ENCODE data around the gene CXCL6. TPM values are rescaled to one million over a fixed set of nuclear protein-coding genes. Genes with fewer than 3 reads are reported as not detected.

CXCL6 gene
- total and polyA plus RNA-seq, 9 donors, result 0.12 to 1.5 (median 0.17) TPM; not detected in 2

- Histone ChIP-seq H3K36me3 (no peaks in the 10 kb centered on the region), H3K4me3 (no peak within 1 kb of the TSS), H3K4me1 (ENCODE audit: insufficient read depth) (no peaks in the 10 kb centered on the region), H3K9me3 (no peaks in the 10 kb centered on the region), H3K27me3 (no peaks in the 10 kb centered on the region), H3K27ac (no peak within 1 kb of the TSS)
- TF ChIP-seq POLR2A (IDR thresholded peaks at IDR 0.05), result no peak
- TF ChIP-seq EP300 (IDR thresholded peaks at IDR 0.05), result no peak
- DNase-seq, result peak in 1 of 5 donors; percentile 24
- WGBS, 3 donors, result 13 to 28% (median 13%) methylated on average over 20 to 22 of the region's 22 CpGs
- intact Hi-C loops (cut with DNase I), result no loop called here
These were observed 16.8 kb downstream of the CXCL6 start, which contains the start of gene PF4V1 for GRCh38 chr4:73853246-73853704. Gene PF4V1, plus strand, starts transcription at chr4:73853296. Its CDS starts 67 bp downstream, at chr4:73853363.

- H3K27me3 ChIP-seq, result no peaks in the 10 kb centered on the region
These were observed 17.4 kb downstream of the CXCL6 start for GRCh38 chr4:73853718-73854473.

GRCh38 chr4:73855406-73855805 is 18.9 kb downstream of the CXCL6 start:
- Histone ChIP-seq H3K4me1 (ENCODE audit: insufficient read depth) (no peaks in the 10 kb centered on the region), H3K9me3 (no peaks in the 10 kb centered on the region), H3K27ac (no peak overlapping the region), H3K4me3 (no peak overlapping the region), H3K36me3 (no peaks in the 10 kb centered on the region), H3K27me3 (no peaks in the 10 kb centered on the region)
- 82 to 90% (median 88%) methylated on average over 4 of the region's 4 CpGs for WGBS, 3 donors
- intact Hi-C loops (cut with DNase I), result no loop called here
- no peak for DNase-seq
- no peak for TF ChIP-seq CTCF (IDR thresholded peaks at IDR 0.05)
- TF ChIP-seq POLR2A (IDR thresholded peaks at IDR 0.05), result no peak
- TF ChIP-seq EP300 (IDR thresholded peaks at IDR 0.05), result no peak

More at GRCh38 chr4:73853718-73854473, 17.4 kb downstream of the CXCL6 start:
- Histone ChIP-seq H3K4me1 (ENCODE audit: insufficient read depth) (no peaks in the 10 kb centered on the region), H3K27ac (no peak overlapping the region), H3K4me3 (no peak overlapping the region), H3K36me3 (no peaks in the 10 kb centered on the region), H3K9me3 (no peaks in the 10 kb centered on the region)
- intact Hi-C loops (cut with DNase I), result no loop called here
- TF ChIP-seq POLR2A (IDR thresholded peaks at IDR 0.05) (no peak), CTCF (IDR thresholded peaks at IDR 0.05) (no peak), EP300 (IDR thresholded peaks at IDR 0.05) (no peak)
- DNase-seq, result no peak
- 28 to 44% (median 38%) methylated on average over 8 of the region's 8 CpGs for WGBS, 3 donors

- Histone ChIP-seq H3K4me3 (no peak overlapping the region), H3K4me1 (ENCODE audit: insufficient read depth) (no peaks in the 10 kb centered on the region), H3K9me3 (no peaks in the 10 kb centered on the region), H3K36me3 (no peaks in the 10 kb centered on the region), H3K27me3 (no peaks in the 10 kb centered on the region), H3K27ac (no peak overlapping the region)
- intact Hi-C loops (cut with DNase I), result no loop called here
- no peak for DNase-seq
- no peak for TF ChIP-seq EP300 (IDR thresholded peaks at IDR 0.05)
- no peak for TF ChIP-seq CTCF (IDR thresholded peaks at IDR 0.05)
- no peak for TF ChIP-seq POLR2A (IDR thresholded peaks at IDR 0.05)
These were observed 20.0 kb downstream of the CXCL6 start for GRCh38 chr4:73856518-73856917.

- intact Hi-C loops (cut with DNase I), result loop anchor here in 1 of 4 donors (5.0 kb wide), 1 partner anchor 207 kb away; no protein-coding TSS in a partner anchor
- TF ChIP-seq CTCF (IDR thresholded peaks at IDR 0.05), result no peak
- no peak for TF ChIP-seq POLR2A (IDR thresholded peaks at IDR 0.05)
- H3K27ac ChIP-seq, result no peak overlapping the region
- no peaks in the 10 kb centered on the region for H3K27me3 ChIP-seq
- H3K4me1 ChIP-seq (ENCODE audit: insufficient read depth), result no peaks in the 10 kb centered on the region
- H3K9me3 ChIP-seq, result no peaks in the 10 kb centered on the region
- H3K36me3 ChIP-seq, result no peaks in the 10 kb centered on the region
- DNase-seq, result no peak
- no peak overlapping the region for H3K4me3 ChIP-seq
These were observed 23.2 kb downstream of the CXCL6 start for GRCh38 chr4:73859614-73860088.
